ENCODE data around the gene LMCD1.

LMCD1 gene

GRCh38 chr3:8484409-8485140 is 17.0 kb upstream of the LMCD1 start:
- no peak for DNase-seq (ENCODE audit: low read depth)

GRCh38 chr3:8485141-8485870 is 16.3 kb upstream of the LMCD1 start:
- no peak for DNase-seq (ENCODE audit: low read depth)

- DNase-seq (ENCODE audit: low read depth): no peak
Measured at GRCh38 chr3:8485943-8486342, 15.7 kb upstream of the LMCD1 start.

DNA sequence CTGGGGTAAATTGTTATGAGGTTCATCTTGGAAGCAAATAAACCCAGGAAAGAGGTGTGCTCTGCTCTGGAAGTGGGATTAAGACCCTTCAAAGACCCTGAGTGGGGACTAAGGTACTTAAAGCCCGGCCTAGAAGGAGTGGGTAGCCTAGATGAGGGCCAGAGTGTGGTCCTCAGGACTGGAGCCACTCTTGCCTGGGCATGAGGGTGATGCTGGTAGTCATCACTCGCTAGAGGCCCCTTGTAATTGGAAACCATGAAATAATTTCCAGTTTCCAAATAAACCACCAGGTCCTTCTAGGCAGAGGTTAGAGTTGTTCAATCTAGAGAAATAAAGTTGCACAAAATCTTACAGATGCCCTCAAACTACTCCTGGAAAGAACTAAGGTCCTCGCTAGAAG is 15.2 kb upstream of the LMCD1 start:
- DNase-seq (ENCODE audit: low read depth): no peak

DNA sequence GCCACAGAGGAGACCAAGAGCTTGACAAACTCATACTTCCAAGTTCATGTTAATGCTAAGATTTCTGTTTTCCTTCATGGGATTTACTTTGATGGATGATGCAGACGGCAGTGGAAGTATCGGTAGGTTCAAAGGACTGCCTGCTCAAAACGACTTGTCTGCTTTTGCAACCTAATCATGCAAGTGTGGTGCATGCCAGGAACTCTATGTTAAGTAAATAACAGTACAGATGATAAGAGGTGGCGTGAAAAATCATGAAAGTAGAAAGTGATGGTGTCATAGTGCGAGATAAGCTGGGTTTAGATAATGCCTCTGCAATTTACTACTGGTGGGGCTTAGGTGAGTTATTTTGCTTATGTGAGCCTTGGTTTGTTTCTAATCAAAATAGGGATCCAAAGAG is 14.7 kb upstream of the LMCD1 start:
- no peak for DNase-seq (ENCODE audit: low read depth)

DNA sequence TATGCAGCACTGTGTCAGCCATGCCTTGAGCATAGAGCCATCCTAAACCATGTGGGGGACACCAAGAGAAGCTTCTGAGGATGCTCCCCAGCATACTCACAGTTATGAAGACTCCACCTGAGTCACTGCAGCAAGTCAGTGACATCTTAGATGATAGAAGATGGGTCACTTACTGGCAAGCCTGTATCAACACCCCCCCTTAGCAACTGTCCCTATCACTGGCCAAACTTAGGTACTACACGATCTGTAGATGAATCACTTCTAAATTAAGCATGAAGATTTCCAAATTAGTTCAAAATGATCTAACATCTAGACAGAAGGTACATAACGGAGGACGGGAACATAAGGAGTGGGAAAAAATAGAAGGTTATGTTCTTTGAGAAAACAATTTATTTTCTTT is 13.2 kb upstream of the LMCD1 start:
- DNase-seq (ENCODE audit: low read depth): no peak

GRCh38 chr3:8488877-8489276 is 12.7 kb upstream of the LMCD1 start:
- DNase-seq (ENCODE audit: low read depth): no peak

DNA sequence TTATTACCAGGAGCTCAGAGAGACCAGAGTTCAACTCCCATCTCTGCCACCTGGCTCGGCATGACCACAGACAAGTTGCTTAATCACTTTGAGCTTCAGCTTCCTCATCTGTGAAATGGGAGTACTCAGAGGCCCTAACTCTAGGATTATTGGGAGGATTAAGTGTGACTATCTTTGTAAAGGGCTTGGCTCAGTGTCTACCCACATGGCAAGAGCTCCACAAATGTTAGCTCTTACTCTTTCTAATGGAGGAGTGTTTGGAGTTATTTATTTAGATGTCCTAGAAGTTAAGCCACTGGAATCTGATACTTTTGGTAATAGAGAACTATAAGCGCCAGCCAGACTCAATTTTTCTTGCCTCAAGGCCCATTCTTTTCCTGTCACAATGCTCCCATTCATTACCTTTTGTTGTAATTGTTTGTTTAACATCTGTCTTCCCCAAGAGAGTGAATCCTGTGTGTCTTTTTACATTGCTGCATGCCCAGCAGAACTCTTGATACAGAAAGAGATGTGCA is 12.3 kb upstream of the LMCD1 start:
- DNase-seq (ENCODE audit: low read depth): no peak

DNA sequence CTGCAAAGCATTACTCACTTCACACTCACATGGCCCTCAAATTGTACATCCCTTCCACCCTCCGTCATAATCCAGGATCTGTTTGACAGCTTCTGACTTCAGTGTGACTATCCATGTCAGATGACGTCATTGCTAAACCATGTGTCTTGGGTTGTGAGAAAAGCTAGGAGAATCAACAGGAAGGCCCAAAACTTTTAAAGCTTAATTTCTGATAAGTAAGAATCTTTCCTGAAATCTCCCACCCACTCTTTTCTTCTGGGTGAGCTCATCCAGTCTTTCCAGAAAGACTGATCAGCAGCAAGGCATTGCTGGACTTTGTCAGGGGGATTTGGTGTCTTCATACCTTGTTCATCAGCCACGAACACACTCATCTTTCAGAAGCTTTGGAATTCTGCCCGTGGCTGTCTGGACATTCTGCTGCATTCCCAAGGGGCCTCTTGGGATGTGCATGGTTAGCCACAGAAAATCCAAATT is 11.5 kb upstream of the LMCD1 start:
- no peak for DNase-seq (ENCODE audit: low read depth)

- DNase-seq (ENCODE audit: low read depth): no peak
Measured at GRCh38 chr3:8491271-8492144, 10.1 kb upstream of the LMCD1 start.

DNA sequence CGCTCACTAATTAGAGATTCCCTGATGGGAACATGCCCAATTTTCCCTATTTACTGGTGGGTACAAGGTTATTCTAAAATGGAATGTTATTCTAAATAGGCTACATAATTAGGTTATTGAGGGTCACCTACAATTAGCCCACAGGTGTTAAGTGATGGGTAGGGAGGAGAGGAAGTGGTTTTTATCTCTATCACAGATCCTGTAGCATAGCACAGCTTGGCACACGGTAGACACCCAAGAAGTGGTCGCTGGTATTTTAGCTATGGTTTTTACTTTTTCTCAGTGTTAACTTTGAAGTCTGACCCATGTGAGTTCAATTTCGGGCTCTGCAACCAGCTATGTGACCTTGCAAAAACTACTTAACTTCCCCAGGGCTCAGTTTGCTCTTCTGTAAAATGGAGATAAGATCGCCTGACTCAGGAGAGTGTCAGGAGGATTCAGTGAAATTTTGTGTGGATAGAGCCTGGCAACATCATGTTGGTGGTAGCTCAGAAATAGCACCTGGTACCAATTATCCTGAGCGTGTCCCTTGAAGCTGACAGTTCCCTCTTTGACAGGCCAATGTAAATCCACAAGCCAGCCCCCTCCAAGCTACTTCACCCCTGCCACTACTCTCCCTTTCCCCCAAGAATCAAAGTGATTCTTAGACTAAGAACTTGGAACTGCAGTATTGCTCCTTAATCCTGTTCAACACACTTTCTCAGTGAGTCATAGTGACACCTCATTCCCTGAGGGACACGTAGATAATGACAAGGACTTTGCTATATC is 8.7 kb upstream of the LMCD1 start:
- DNase-seq (ENCODE audit: low read depth): no peak

DNA sequence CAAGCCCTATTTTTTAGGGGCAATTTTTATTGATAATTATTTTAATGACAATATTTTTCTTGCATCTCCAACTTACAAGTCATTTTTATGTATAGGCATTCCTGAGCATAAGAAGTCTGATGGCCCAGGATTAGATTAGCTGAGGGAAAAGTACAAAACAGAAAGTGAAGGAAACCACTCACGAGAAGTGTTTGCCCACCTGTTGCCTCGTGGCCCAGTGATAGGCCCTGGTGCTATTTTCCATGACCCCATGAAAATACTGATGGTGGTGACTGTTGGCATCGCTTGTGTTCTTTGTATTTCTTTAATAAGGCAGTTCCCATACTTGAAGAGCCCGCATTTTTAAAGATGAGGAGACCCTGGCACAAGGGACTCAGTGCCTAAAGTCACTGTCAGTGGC is 7.9 kb upstream of the LMCD1 start:
- DNase-seq (ENCODE audit: low read depth): no peak

DNA sequence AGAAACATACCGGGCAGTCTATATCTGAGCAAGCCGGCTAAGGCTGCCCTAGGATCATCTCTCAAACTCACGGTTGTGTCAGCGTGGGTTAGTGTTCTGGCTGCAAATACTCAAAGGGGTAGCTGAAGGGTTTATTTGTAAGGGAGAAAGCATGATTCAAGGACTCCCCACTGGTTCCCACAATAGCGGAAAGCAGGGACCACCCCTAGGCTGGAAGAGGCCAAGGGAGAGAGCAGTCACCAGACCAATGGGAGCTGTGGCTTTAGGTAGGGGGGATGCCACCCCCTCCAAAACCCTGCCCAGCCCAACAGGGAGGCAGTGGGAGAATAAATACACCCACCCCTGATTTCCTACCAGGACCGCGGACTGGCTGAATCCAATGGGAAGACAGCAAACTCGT is 7.3 kb upstream of the LMCD1 start:
- no peak for DNase-seq (ENCODE audit: low read depth)

- no peak for DNase-seq (ENCODE audit: low read depth)
Measured at GRCh38 chr3:8497582-8497981, 4.0 kb upstream of the LMCD1 start.

DNA sequence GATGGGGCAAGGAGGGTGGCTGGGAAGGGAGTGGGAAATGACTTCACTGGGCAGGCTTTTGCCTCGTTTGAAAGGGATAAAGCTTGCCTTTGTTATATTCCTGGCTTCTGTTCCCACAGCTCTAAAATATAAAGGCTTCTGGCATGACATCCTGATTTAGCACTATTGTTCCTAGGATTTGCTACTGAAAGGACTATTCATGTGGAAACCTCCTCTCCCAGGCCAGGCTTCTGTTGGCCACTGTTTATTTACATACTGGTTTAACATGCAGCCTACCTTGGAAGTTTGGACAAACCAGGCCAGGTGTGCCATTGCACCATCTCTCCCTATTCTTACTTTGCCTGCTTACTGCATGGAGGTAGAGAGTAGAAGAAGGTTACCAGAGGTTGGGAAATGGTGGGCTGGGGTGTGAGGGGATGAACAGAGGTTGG is 2.4 kb upstream of the LMCD1 start:
- DNase-seq (ENCODE audit: low read depth): no peak

GRCh38 chr3:8500319-8500988 is 1.2 kb upstream of the LMCD1 start:
- no peak for DNase-seq (ENCODE audit: low read depth)

DNA sequence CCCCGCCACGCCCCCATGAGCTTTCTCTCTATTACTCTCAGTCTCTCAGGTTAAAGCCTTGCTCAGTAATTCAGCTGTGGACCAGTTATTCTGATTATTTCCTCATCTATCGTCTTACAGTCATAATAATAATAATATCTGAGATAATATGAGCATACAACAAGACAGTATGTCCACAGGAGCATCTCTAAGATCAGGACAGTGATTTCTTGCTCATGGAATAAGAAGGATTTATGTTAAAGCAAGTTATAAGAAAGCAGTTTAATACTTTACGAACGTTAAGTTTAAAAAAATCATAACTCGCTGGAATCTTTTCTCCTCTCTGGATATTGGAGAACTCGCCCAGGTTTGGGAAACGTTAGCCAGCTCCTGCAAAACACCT is 643 bp upstream of the LMCD1 start:
- DNase-seq (ENCODE audit: low read depth): no peak

- DNase-seq (ENCODE audit: low read depth): no peak
Measured at GRCh38 chr3:8503461-8503860, 1.8 kb downstream of the LMCD1 start.

DNA sequence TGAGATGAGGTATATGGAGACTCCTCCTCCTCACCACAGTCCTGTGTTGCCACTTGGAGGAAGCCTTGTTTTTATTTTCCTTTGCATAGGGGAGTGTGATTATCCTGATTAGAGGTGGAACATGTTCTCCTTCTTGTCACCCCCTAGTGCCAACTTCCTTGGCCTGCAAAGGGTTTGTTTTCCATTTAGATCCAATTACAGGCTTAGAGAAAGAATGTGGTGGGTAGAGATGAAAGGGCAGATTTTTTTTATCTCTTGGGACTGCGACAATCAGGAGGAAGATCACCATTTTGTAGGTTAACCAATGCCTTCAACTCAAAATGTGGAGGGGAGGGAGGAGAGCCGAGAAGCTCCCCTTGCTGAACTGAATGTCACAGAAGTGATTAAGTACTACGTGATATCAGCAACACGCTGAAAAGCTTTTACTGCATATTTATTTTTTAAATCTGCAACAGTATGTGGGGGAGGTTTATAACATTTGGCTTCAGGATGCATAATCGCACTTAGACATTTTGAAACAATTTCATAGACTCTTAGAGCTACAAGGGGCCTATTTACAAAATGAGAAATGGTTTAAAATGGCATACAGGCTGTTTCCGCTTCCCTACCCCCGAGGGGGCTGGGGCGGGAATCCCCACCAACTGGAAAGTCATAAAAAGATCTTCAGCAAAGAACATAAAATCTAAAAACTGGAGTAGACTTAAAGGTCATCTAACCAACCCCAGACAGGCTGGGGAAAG is 2.4 kb downstream of the LMCD1 start:
- no peak for DNase-seq (ENCODE audit: low read depth)

- DNase-seq (ENCODE audit: low read depth): no peak
Measured at GRCh38 chr3:8504611-8504973, 3.0 kb downstream of the LMCD1 start.

GRCh38 chr3:8505621-8506020 is 4.0 kb downstream of the LMCD1 start:
- DNase-seq (ENCODE audit: low read depth): no peak

All from stimulated activated CD8-positive, alpha-beta memory T cell treated with anti-CD3 and anti-CD28 coated beads, Interleukin-15, amount 100 ng/mL, for 1 hour (primary cell).